SKM-1 treated with dmso at 0.1 percent for 144 hours (cell line): ENCODE measurements around the gene RNF123.

Experiments used
- DNase-seq: peaks from one replicate; lab custom pipeline; 2025; ENCODE audit not compliant: unreplicated experiment; lab: John Stamatoyannopoulos, UW

RNF123 gene

GRCh38 chr3:49658711-49659110, 30.6 kb upstream of the RNF123 start:
- DNase-seq = no peak

DNA sequence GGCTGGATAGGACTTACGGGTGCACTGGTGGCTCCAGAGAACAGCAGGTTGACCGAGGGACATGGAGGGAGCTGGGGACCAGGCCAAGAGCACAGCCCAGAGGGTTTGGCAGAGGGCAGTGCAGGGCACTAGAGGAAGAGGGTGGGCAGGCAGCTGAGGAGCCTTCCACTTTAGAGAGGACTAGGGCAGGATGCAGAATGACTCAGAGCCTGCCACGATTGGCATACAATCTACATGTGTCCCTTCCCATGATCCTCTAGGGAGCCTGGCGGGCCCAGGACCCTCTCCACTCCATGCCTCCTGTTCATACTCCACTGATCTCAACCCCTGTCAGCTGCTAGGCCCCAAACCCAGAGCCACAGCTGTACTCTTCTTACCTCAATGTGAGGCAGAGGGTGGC, 29.6 kb upstream of the RNF123 start:
- no peak for DNase-seq

GRCh38 chr3:49661281-49661680, 28.1 kb upstream of the RNF123 start:
- DNase-seq = no peak

DNA sequence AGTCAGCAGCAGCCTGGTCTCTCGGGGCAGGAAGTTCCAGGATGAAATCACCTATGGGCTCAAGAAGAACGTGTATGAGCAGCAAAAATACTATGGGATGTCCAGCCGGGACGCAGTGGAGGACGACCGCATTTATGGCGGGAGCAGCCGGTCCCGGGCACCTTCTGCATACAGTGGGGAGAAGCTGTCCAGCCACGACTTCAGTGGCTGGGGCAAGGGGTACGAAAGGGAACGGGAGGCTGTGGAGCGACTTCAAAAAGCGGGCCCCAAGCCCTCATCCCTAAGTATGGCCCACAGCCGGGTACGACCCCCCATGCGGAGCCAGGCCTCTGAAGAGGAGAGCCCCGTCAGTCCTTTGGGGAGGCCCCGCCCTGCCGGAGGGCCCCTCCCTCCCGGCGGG, 27.3 kb upstream of the RNF123 start:
- no peak for DNase-seq

DNA sequence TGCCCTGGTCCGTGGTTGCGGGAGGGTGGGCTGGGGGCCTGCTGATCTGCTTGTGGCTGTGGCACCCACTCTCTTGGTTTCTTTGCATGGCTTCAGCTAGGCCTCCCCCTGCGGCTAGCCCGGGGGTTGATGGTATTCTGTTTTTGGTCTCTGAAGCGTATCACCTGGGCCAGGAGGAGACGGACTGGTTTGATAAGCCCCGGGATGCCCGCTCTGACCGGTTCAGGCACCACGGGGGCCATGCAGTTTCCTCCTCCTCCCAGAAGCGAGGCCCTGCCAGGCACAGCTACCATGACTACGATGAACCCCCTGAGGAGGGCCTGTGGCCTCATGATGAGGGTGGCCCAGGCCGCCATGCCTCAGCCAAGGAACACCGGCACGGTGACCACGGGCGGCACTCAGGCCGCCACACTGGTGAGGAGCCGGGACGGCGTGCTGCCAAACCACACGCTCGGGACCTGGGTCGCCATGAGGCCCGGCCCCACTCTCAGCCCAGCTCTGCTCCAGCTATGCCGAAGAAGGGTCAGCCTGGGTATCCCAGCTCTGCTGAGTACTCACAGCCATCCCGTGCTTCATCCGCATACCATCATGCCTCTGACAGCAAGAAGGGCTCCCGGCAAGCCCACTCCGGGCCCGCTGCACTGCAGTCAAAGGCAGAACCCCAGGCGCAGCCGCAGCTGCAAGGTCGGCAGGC, 26.5 kb upstream of the RNF123 start:
- DNase-seq = no peak

DNA sequence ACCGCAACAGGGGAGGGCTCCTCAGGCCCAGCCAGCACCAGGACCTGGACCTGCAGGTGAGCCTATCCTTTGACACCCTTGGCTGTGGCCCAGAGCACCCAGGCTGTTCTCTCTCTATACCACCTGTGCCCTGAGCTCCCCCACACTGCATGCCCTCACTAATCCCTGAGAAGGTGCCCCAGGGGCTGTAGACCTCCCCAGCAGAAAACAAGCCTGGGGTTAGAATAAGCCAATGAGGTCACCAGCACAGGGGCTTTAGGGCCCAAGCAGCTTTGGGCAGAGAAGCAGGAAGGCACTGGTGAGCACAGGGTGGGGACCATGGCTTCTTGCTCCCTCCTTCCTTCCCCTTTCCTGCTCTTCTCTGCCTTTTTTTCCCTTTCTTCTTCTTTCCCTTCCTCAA, 25.5 kb upstream of the RNF123 start:
- DNase-seq = no peak

DNA sequence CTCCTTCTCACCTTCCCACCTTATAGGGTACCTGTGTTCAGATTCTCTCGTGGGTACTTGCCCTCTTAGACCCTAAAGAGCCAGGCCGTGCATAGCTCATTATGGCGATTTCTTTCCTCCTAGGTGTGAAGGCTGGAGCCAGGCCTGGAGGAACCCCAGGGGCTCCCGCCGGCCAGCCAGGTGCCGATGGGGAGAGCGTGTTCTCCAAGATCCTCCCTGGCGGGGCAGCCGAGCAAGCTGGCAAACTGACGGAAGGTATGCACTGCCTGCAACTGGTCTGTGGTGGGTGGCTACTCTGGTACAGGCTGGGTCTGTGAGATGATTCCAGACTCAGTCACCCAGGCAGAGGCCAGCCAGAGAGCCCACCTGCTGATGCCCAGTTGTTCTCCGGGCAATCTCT, 25.1 kb upstream of the RNF123 start:
- DNase-seq = no peak

DNA sequence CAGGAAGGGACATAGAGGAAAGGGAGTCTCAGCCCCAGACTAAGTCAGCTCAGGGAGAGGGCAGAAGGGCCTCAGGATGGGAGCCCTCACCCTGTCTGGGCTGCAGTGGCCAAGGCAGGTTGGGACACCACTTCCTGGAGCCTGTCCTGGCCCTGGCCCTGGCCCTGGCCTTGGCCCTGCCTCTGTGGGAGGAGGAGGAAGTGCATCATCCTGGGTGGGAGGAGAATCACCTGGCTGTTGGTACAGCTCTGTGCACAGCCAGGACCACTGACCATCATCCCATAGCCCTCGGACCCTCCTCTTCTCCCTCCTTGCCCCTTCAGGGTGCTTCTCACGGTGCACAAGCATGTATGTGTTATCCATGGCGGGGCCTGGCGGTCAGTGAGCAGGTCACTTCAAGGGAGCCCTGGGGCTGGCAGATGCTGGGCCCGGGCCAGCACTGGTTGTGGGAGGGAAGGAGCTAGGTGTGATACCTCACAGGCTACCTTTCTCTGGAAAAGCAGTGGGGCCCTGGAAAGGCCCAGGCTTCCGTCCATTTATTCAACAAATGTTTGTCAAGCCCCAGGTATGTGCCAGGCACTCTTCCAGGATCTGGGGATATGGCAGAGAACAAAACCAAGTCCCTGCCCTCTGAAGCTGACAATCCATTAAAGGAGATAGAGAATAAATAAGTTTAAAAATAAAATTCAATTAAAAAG, 23.4 kb upstream of the RNF123 start:
- DNase-seq = no peak

DNA sequence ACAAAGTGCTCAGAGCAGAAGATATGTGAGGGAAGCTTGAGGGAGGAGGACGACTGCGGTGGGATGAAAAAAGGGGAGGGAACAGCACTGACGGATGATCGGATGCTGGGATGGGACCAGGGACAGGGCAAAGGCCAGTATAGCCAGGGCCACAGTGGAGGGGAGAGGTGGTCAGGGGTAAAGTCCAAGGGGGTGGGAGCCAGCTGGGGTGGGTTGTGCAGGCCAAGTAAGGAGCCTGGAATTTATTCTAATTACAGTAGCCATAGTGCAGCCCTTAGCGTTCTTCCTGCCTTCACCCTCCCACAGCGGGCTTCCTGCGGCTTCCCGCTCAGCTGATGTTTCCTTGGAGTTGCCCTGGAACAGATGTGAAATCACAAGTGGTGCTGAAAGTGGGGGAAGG, 22.8 kb upstream of the RNF123 start:
- DNase-seq = no peak

DNA sequence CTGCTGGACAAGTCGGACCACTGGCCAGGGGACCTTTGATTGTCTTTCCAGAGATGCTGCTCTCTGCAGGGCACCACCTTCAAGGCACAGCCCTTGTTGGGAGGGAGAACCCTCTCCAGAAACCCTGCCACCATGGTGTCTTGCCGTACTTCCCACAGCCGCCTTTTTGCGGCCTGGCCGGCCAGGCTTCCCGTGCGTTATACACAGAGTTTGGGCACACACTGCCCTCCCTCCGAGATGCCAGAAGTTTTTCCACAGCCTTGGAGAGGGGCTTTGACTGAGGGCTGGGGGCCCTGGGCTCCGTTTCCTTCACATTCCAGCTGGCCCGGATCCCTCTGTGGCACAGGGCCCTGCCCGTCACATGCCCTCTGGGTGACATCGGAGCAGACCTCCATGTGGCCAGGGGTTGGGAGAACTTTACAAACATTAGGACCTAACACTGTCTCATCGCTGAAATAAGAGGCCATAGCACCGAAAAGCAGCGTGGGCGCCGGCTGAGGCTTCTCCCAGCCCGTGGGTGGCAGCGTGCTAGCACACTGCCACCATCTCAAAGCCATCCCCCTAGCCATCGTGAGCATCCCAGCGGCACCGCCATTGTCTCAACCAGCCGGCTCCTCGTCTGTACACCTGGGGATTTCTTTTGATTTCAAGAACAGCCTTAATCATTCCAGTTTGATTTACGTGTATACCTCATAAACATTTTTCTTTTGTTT, 21.5 kb upstream of the RNF123 start:
- no peak for DNase-seq

DNA sequence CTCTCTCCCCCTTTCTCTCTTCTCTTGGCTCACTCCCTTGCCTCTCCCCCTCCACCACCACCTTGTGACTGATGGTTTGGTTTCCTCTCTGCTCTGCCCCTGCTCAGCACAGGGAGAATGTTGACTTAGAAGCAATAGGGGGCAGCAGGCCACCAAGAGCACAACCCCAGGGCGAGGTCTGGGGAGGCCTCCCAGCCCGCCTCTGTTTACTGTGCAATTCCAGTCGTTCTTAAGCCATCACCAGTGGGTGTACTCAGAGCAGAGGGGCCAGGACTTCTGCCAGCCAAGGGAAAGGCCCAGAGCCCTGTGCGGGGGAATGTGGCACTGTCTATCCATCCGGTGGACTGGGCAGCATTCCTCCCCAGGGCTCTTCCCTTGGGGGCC, 21.0 kb upstream of the RNF123 start:
- DNase-seq = no peak

GRCh38 chr3:49668861-49669260, 20.5 kb upstream of the RNF123 start:
- DNase-seq = no peak

DNA sequence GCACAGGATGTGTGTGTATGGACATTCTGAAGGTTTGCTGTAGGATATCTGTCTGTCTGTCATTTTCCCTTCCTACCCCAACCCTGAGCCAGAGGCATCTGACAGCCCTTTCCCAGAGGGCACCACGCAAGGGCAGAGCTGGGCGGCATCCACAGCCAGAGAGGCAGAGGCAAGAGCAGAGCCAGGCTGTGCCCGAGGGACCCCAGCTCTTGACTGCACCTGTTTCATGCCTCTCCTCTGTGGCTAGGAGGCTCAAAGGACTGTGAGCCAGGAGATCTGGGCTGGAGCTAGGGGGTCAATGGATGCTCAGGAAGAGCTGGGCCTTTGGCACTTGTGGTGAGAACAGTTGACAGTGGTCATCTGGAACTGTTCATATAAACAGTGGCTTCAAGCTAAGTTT, 20.0 kb upstream of the RNF123 start:
- no peak for DNase-seq

- DNase-seq = no peak
Observed at GRCh38 chr3:49670940-49671290, 18.4 kb upstream of the RNF123 start.

DNA sequence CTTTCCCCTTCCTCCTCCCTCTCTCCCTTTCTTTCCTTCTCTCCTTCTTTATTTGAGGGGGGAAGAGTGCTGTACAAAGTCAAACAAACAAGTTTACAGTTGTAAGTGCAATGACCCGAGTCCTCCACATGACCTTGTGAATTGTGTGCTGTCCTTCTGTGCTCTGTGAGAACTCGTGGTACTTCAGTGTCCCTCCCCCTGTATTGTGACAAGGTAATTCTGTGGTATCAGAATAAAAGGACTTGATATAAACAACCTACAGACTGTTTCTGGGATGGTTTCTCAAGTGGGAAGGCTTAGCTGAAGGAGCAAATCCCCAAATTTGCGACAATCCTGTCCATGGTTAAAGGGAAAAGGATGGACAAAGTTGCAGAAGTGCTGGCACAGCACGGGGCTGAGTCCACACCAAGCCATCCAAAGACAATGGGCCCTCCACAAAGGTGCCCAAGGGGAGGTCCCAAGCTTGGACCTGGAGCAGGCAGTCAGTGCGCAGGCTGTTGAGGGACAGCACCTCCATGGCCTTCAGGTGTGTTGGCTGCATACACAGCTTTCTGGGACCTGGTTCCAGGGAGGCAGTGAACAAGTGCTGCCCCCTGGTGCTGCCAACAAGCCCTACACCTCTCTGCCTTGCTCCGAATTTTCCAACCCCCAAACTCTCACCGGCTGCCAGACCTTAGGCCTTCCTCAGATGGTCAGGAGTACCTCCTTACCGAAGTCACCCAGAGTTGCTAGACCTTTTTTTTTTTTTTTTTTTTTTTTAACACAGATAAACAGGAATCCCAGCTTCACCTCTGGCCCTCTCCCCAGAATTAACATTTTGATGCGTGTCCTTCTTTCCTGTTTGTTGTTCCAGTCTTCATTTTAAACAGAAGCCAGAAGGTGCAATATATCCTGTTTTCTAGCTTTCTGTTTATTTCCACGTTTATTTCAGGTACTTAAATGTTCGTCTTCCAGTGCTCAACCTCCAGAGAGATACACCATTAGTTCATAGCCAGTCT, 17.8 kb upstream of the RNF123 start:
- DNase-seq = no peak

GRCh38 chr3:49673121-49673714, 16.1 kb upstream of the RNF123 start:
- DNase-seq = no peak

DNA sequence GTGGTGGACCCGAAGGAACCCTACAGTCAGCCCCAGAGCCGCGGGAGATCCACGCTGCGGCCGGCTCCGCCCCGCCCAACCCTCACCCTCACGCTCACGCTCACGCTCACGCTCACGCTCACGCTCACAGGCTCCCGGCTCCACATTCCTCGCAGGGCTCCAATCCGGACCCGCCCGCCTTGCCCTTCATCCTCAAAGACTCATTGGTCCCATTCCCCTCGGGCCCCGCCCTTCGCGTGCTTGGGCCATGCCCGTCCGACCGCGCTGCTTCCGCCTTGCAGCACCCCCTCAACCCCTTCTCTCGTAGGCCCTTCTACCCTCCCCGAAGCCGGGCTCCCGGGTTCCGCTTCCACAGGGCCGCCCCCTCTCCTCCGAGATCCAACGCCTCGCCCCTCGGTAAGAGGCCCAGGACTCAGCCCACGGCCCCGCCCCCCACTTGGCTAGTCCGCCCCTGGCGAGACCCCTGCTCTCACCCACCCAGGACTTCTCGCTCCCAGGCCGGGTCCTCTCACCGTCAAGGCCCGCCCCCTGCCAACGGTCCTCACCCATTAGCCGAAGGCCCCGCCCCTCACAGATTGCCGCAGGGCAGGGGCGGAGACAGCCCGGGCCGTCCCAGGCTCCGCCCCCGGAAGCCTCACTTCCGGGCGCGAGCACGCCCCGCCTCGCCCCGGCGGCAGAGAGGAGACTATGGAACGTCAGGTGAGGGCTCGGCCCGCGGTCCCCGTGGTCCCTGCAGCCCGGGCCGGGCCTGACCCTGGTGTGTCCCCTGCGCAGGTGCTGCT, 15.5 kb upstream of the RNF123 start, which contains the start of gene APEH:
APEH (plus strand) TSS at position 637 of the 782 bp plus-strand sequence; CDS start at position 688, 51 bp downstream.
- no peak for DNase-seq

- no peak for DNase-seq
Observed at GRCh38 chr3:49674497-49674983, 14.8 kb upstream of the RNF123 start.

GRCh38 chr3:49675912-49676311, 13.4 kb upstream of the RNF123 start:
- DNase-seq = no peak
